ENCODE results near the gene MGAT5. TPM values are rescaled to one million over a fixed set of nuclear protein-coding genes. Genes with fewer than 3 reads are reported as not detected.
A peak's percentile ranks its signal among the peaks of the same experiment; 100 is the strongest.

The MGAT5 gene
- total and polyA plus RNA-seq, 2 donors from 2014 or later = 14.3 to 40.9 TPM

GRCh38 chr2:134433979-134434378 is 180.1 kb downstream of the MGAT5 start:
- FAIRE-seq = no peak
- Histone ChIP-seq H3K9me3 (ENCODE audit: control insufficient read depth in 2 of 3, insufficient read depth in 1 of 3, low read length in 3 of 3) (no peaks in the 10 kb centered on the region), H3K4me3 (ENCODE audit: low read length in 3 of 3) (no peak overlapping the region), H3K27me3 (ENCODE audit: control insufficient read depth, insufficient read depth, low read length) (no peaks in the 10 kb centered on the region), H3K27ac (ENCODE audit: low read depth in 2 of 2, low read length in 2 of 2) (no peak overlapping the region), H3K4me1 (ENCODE audit: control insufficient read depth in 2 of 3, insufficient read depth in 2 of 3, low read depth in 1 of 3, low read length in 3 of 3) (peaks cover 0 to 5% (median 0%) of the 10 kb centered on the region in 3 donors), H3K9ac (ENCODE audit: low read length in 3 of 3) (no peak overlapping the region), H3K36me3 (ENCODE audit: control insufficient read depth in 2 of 3, insufficient read depth in 3 of 3, low read length in 3 of 3) (no peaks in the 10 kb centered on the region)
- no peak for TF ChIP-seq CTCF (IDR thresholded peaks at IDR 0.05; ENCODE audit: borderline replicate concordance, extremely low read depth, insufficient read depth)
- intact Hi-C loops (cut with DNase I) = no loop called here
- DNase-seq = peak in 3 of 5 donors; percentile 59 to 77 (median 74)

- FAIRE-seq = no peak
Measured at GRCh38 chr2:134435505-134435904, 181.6 kb downstream of the MGAT5 start.

GRCh38 chr2:134435936-134436335 is 182.1 kb downstream of the MGAT5 start:
- Histone ChIP-seq H3K36me3 (ENCODE audit: control insufficient read depth in 2 of 3, insufficient read depth in 3 of 3, low read length in 3 of 3) (no peaks in the 10 kb centered on the region), H3K4me3 (ENCODE audit: low read length in 3 of 3) (no peak overlapping the region), H3K9ac (ENCODE audit: low read length in 3 of 3) (no peak overlapping the region), H3K27ac (ENCODE audit: low read depth in 2 of 2, low read length in 2 of 2) (no peak overlapping the region), H3K9me3 (ENCODE audit: control insufficient read depth in 2 of 3, insufficient read depth in 1 of 3, low read length in 3 of 3) (no peaks in the 10 kb centered on the region), H3K27me3 (ENCODE audit: control insufficient read depth, insufficient read depth, low read length) (no peaks in the 10 kb centered on the region), H3K4me1 (ENCODE audit: control insufficient read depth in 2 of 3, insufficient read depth in 2 of 3, low read depth in 1 of 3, low read length in 3 of 3) (peaks cover 0 to 5% (median 0%) of the 10 kb centered on the region in 3 donors)
- no peak for FAIRE-seq
- no peak for TF ChIP-seq CTCF (IDR thresholded peaks at IDR 0.05; ENCODE audit: borderline replicate concordance, extremely low read depth, insufficient read depth)
- intact Hi-C loops (cut with DNase I) = no loop called here
- DNase-seq = no peak

More at GRCh38 chr2:134435505-134435904, 181.6 kb downstream of the MGAT5 start:
- intact Hi-C loops (cut with DNase I) = no loop called here
- no peak overlapping the region for H3K27ac ChIP-seq (ENCODE audit: low read depth in 2 of 2, low read length in 2 of 2)
- H3K9ac ChIP-seq (ENCODE audit: low read length in 3 of 3) = no peak overlapping the region
- H3K4me1 ChIP-seq (ENCODE audit: control insufficient read depth in 2 of 3, insufficient read depth in 2 of 3, low read depth in 1 of 3, low read length in 3 of 3) = peaks cover 0 to 5% (median 0%) of the 10 kb centered on the region in 3 donors
- no peak for TF ChIP-seq CTCF (IDR thresholded peaks at IDR 0.05; ENCODE audit: borderline replicate concordance, extremely low read depth, insufficient read depth)
- H3K9me3 ChIP-seq (ENCODE audit: control insufficient read depth in 2 of 3, insufficient read depth in 1 of 3, low read length in 3 of 3) = no peaks in the 10 kb centered on the region
- no peaks in the 10 kb centered on the region for H3K27me3 ChIP-seq (ENCODE audit: control insufficient read depth, insufficient read depth, low read length)
- H3K4me3 ChIP-seq (ENCODE audit: low read length in 3 of 3) = no peak overlapping the region
- no peaks in the 10 kb centered on the region for H3K36me3 ChIP-seq (ENCODE audit: control insufficient read depth in 2 of 3, insufficient read depth in 3 of 3, low read length in 3 of 3)
- no peak for DNase-seq

GRCh38 chr2:134436706-134437105 is 182.8 kb downstream of the MGAT5 start:
- no peaks in the 10 kb centered on the region for H3K9me3 ChIP-seq (ENCODE audit: control insufficient read depth in 2 of 3, insufficient read depth in 1 of 3, low read length in 3 of 3)
- no peak overlapping the region for H3K27ac ChIP-seq (ENCODE audit: low read depth in 2 of 2, low read length in 2 of 2)
- FAIRE-seq (no peak), DNase-seq (no peak)
- no peaks in the 10 kb centered on the region for H3K27me3 ChIP-seq (ENCODE audit: control insufficient read depth, insufficient read depth, low read length)
- TF ChIP-seq CTCF (IDR thresholded peaks at IDR 0.05; ENCODE audit: borderline replicate concordance, extremely low read depth, insufficient read depth) = no peak
- no peaks in the 10 kb centered on the region for H3K36me3 ChIP-seq (ENCODE audit: control insufficient read depth in 2 of 3, insufficient read depth in 3 of 3, low read length in 3 of 3)
- H3K4me1 ChIP-seq (ENCODE audit: control insufficient read depth in 2 of 3, insufficient read depth in 2 of 3, low read depth in 1 of 3, low read length in 3 of 3) = peaks cover 0 to 5% (median 0%) of the 10 kb centered on the region in 3 donors
- no peak overlapping the region for H3K4me3 ChIP-seq (ENCODE audit: low read length in 3 of 3)
- H3K9ac ChIP-seq (ENCODE audit: low read length in 3 of 3) = no peak overlapping the region
- intact Hi-C loops (cut with DNase I) = no loop called here
